GM12878 (cell line): ENCODE results near the gene ZC3H12D. TPM values are rescaled to one million over a fixed set of nuclear protein-coding genes. Genes with fewer than 3 reads are reported as not detected.
A peak's percentile ranks its signal among the peaks of the same experiment; 100 is the strongest.

Source experiments
- BMI1 ChIP-seq: fragments of 450-650 bp; IDR thresholded peaks from 2 replicates; pipeline ENCODE4 v1.6.1; 2016; ENCODE audit warnings: mild to moderate bottlenecking, moderate library complexity, borderline replicate concordance
- CBX3 ChIP-seq: fragments of 200-600 bp; sonication (generic); IDR thresholded peaks from 2 replicates; pipeline ENCODE4 v1.6.1; 2016; ENCODE audit warnings: low read depth, borderline replicate concordance
- CHD2 ChIP-seq: IDR thresholded peaks from 2 replicates; pipeline ENCODE4 v1.6.1; 2011; ENCODE audit warnings: low read depth, low read length, improper control_type of control experiment, borderline replicate concordance
- DPF2 ChIP-seq: fragments of 450-650 bp; IDR thresholded peaks from 2 replicates; pipeline ENCODE4 v1.6.1; 2017; ENCODE audit warnings: mild to moderate bottlenecking
- EED ChIP-seq: sonication (generic); IDR thresholded peaks from 2 replicates; pipeline ENCODE4 v1.6.1; 2016; ENCODE audit warnings: antibody characterized with exemption, low read depth
- ESRRA ChIP-seq: IDR thresholded peaks from 2 replicates; pipeline ENCODE4 v1.6.1; 2012; ENCODE audit warnings: mild to moderate bottlenecking, low read length, improper control_type of control experiment
- FOXK2 ChIP-seq: fragments of 450-650 bp; IDR thresholded peaks from 2 replicates; pipeline ENCODE4 v1.6.1; 2017; ENCODE audit warnings: mild to moderate bottlenecking, moderate library complexity
- JUNB ChIP-seq: IDR thresholded peaks from 2 replicates; pipeline ENCODE4 v1.6.1; 2016; ENCODE audit warnings: antibody characterized with exemption, mild to moderate bottlenecking
- MYB ChIP-seq: fragments of 150-350 bp; IDR thresholded peaks from 2 replicates; pipeline ENCODE4 v1.6.1; 2014; ENCODE audit warnings: mild to moderate bottlenecking, low read depth, low read length, borderline replicate concordance
- POLR2AphosphoS5 ChIP-seq: IDR thresholded peaks from 2 replicates; pipeline ENCODE4 v1.6.1; 2011; ENCODE audit warnings: mild to moderate bottlenecking, low read length, inconsistent platforms
- SMAD5 ChIP-seq: IDR thresholded peaks from 2 replicates; pipeline ENCODE4 v1.6.1; 2016; ENCODE audit warnings: antibody characterized with exemption, low read depth
- TCF12 ChIP-seq: IDR thresholded peaks from 2 replicates; pipeline ENCODE4 v1.6.1; 2011; ENCODE audit warnings: low read depth, mild to moderate bottlenecking, low read length
- YBX1 ChIP-seq: fragments of 450-650 bp; IDR thresholded peaks from 2 replicates; pipeline ENCODE4 v1.6.1; 2016; ENCODE audit warnings: antibody characterized with exemption
- ZBED1 ChIP-seq: IDR thresholded peaks from 2 replicates; pipeline ENCODE4 v1.6.1; 2016; ENCODE audit warnings: borderline replicate concordance
- ZNF274 ChIP-seq: IDR thresholded peaks from one replicate; pipeline ENCODE4 v1.8.0; 2011; ENCODE audit not compliant: insufficient read length, insufficient read depth
- ZNF384 ChIP-seq: IDR thresholded peaks from 2 replicates; pipeline ENCODE4 v1.6.1; 2012; ENCODE audit warnings: low read depth, mild to moderate bottlenecking, low read length, improper control_type of control experiment, borderline replicate concordance
- polyA plus RNA-seq, 11 experiments: library from polyadenylated mRNA; depleted of rRNA in 4 of 11; unstranded in 6 of 11; stranded (reverse) in 5 of 11; fragments of >200 nt; fragmentation: Nextera tagmentation in 4 of 11; fragmentation: Illumina TruSeq in 1 of 11; extraction: Ambion mirVana in 4 of 11; extraction: Trizol in 1 of 11; gene quantifications; 1 replicate in 1 of 11; 2 replicates in 10 of 11; pipeline versions ENCODE4 v1.2.1 to v1.2.3, GENCODE V29; 2011 to 2016; ENCODE audit warnings: inconsistent platforms in 2 of 11, missing spikeins in 2 of 11, low read depth in 1 of 11
- total RNA-seq, 4 experiments: library from RNA; depleted of rRNA in 3 of 4; stranded (reverse); fragments of >200 nt in 3 of 4; fragmentation: Illumina TruSeq in 1 of 4; extraction: Trizol in 1 of 4; gene quantifications; 2 replicates each; pipeline versions ENCODE4 v1.2.1 to v1.2.3, GENCODE V29; 2013 to 2021
- TF ChIP-seq, protein P1 (sequence below): IDR thresholded peaks from 2 replicates; pipeline ENCODE4 v1.6.1; 2012; ENCODE audit warnings: mild to moderate bottlenecking, low read depth, low read length
- TF ChIP-seq, protein P2 (sequence below): IDR thresholded peaks from 2 replicates; pipeline ENCODE4 v1.6.1; 2012; ENCODE audit warnings: low read length, inconsistent platforms
- TF ChIP-seq, protein P3 (sequence below): IDR thresholded peaks from 2 replicates; pipeline ENCODE4 v1.6.1; 2011; ENCODE audit warnings: low read depth, mild to moderate bottlenecking, low read length, moderate library complexity, borderline replicate concordance; ENCODE audit errors: extremely low read depth
- TF ChIP-seq, protein P4 (sequence below): IDR thresholded peaks from 2 replicates; pipeline ENCODE4 v1.6.1; 2011; ENCODE audit warnings: low read depth, low read length, improper control_type of control experiment, borderline replicate concordance
- TF ChIP-seq, protein P5 (sequence below): fragments of 450-650 bp; IDR thresholded peaks from 2 replicates; pipeline ENCODE4 v1.6.1; 2016; ENCODE audit warnings: mild to moderate bottlenecking
- TF ChIP-seq, protein P6 (sequence below): IDR thresholded peaks from 2 replicates; pipeline ENCODE4 v1.6.1; 2011; ENCODE audit warnings: borderline replicate concordance, low read depth, mild to moderate bottlenecking, moderate library complexity, mixed read lengths, low read length; ENCODE audit not compliant: insufficient read depth; ENCODE audit errors: extremely low read length

The ZC3H12D gene
- total and polyA plus RNA-seq, 10 of the 15 experiments (the other 5 are each of a cell fraction or from before 2014, with no cell fraction given): 1.4 to 29.7 (median 8.8) TPM

DNA sequence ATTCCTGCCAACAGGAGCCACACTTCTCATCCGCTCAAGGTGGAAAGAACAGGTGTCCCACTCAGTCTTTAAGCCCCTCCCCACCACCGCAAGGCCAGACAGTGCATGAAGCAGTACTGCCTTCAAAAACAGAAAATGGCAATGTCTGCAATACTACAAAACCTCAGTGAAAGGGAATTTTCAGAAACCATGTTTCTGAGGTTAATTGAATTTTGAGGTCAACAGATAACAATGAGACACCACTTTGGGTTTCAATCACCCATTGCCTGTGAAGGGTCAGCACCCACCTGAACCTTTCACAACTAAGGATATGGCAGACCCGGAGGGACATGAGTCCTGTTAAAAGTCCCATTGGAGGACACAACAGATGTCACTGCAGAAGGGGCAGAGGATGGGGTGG, 13.0 kb downstream of the ZC3H12D start (continued):
- TF ChIP-seq, protein P1, sequence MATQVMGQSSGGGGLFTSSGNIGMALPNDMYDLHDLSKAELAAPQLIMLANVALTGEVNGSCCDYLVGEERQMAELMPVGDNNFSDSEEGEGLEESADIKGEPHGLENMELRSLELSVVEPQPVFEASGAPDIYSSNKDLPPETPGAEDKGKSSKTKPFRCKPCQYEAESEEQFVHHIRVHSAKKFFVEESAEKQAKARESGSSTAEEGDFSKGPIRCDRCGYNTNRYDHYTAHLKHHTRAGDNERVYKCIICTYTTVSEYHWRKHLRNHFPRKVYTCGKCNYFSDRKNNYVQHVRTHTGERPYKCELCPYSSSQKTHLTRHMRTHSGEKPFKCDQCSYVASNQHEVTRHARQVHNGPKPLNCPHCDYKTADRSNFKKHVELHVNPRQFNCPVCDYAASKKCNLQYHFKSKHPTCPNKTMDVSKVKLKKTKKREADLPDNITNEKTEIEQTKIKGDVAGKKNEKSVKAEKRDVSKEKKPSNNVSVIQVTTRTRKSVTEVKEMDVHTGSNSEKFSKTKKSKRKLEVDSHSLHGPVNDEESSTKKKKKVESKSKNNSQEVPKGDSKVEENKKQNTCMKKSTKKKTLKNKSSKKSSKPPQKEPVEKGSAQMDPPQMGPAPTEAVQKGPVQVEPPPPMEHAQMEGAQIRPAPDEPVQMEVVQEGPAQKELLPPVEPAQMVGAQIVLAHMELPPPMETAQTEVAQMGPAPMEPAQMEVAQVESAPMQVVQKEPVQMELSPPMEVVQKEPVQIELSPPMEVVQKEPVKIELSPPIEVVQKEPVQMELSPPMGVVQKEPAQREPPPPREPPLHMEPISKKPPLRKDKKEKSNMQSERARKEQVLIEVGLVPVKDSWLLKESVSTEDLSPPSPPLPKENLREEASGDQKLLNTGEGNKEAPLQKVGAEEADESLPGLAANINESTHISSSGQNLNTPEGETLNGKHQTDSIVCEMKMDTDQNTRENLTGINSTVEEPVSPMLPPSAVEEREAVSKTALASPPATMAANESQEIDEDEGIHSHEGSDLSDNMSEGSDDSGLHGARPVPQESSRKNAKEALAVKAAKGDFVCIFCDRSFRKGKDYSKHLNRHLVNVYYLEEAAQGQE: no peak
- TF ChIP-seq ZNF274: no peak
- TF ChIP-seq, protein P2, sequence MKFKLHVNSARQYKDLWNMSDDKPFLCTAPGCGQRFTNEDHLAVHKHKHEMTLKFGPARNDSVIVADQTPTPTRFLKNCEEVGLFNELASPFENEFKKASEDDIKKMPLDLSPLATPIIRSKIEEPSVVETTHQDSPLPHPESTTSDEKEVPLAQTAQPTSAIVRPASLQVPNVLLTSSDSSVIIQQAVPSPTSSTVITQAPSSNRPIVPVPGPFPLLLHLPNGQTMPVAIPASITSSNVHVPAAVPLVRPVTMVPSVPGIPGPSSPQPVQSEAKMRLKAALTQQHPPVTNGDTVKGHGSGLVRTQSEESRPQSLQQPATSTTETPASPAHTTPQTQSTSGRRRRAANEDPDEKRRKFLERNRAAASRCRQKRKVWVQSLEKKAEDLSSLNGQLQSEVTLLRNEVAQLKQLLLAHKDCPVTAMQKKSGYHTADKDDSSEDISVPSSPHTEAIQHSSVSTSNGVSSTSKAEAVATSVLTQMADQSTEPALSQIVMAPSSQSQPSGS: 0 out of 2 replicates have a peak, but pooled peaks have one; percentile 43
- TF ChIP-seq ZBED1: peak; percentile 81; the same call in 1 of the 2 replicates
- TF ChIP-seq EED: peak; percentile 57; the same call in 1 of the 2 replicates
- no peak for TF ChIP-seq MYB
- no peak for TF ChIP-seq BMI1
- TF ChIP-seq ZNF384: peak; percentile 16; the same call in 1 of the 2 replicates
- TF ChIP-seq, protein P3, sequence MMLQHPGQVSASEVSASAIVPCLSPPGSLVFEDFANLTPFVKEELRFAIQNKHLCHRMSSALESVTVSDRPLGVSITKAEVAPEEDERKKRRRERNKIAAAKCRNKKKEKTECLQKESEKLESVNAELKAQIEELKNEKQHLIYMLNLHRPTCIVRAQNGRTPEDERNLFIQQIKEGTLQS: no peak
- TF ChIP-seq POLR2AphosphoS5: no peak
- no peak for TF ChIP-seq CBX3
- TF ChIP-seq, protein P4, sequence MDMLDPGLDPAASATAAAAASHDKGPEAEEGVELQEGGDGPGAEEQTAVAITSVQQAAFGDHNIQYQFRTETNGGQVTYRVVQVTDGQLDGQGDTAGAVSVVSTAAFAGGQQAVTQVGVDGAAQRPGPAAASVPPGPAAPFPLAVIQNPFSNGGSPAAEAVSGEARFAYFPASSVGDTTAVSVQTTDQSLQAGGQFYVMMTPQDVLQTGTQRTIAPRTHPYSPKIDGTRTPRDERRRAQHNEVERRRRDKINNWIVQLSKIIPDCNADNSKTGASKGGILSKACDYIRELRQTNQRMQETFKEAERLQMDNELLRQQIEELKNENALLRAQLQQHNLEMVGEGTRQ: no peak
- TF ChIP-seq CHD2: peak; percentile 32; the same call in 1 of the 2 replicates
- peak; percentile 61 for TF ChIP-seq JUNB
- TF ChIP-seq, protein P5, sequence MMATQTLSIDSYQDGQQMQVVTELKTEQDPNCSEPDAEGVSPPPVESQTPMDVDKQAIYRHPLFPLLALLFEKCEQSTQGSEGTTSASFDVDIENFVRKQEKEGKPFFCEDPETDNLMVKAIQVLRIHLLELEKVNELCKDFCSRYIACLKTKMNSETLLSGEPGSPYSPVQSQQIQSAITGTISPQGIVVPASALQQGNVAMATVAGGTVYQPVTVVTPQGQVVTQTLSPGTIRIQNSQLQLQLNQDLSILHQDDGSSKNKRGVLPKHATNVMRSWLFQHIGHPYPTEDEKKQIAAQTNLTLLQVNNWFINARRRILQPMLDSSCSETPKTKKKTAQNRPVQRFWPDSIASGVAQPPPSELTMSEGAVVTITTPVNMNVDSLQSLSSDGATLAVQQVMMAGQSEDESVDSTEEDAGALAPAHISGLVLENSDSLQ: peak; percentile 40; the same call in 1 of the 2 replicates
- no peak for TF ChIP-seq ESRRA
- TF ChIP-seq TCF12: peak; percentile 79
- TF ChIP-seq YBX1: no peak
- TF ChIP-seq FOXK2: no peak
- TF ChIP-seq DPF2: 0 out of 2 replicates have a peak, but pooled peaks have one; percentile 28
- TF ChIP-seq, protein P6, sequence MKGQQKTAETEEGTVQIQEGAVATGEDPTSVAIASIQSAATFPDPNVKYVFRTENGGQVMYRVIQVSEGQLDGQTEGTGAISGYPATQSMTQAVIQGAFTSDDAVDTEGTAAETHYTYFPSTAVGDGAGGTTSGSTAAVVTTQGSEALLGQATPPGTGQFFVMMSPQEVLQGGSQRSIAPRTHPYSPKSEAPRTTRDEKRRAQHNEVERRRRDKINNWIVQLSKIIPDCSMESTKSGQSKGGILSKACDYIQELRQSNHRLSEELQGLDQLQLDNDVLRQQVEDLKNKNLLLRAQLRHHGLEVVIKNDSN: no peak
- TF ChIP-seq SMAD5: no peak
